PFSK-1 (cell line): ENCODE data around the gene DNAH17.

Experiments
- FOXP2 ChIP-seq: optimal IDR thresholded peaks from 2 replicates; pipeline ENCODE3; 2011; ENCODE audit warnings: borderline replicate concordance, control low read depth, inconsistent platforms; ENCODE audit not compliant: insufficient read depth; ENCODE audit errors: extremely low read length, extremely low read depth
- POLR2AphosphoS5 ChIP-seq: IDR thresholded peaks from 2 replicates; pipeline ENCODE4 v1.6.1; 2012; ENCODE audit warnings: low read depth, mild to moderate bottlenecking, control low read depth, low read length, moderate library complexity
- SIN3A ChIP-seq: IDR thresholded peaks from 2 replicates; pipeline ENCODE4 v1.6.1; 2012; ENCODE audit warnings: mild to moderate bottlenecking, low read length, moderate library complexity, borderline replicate concordance; ENCODE audit not compliant: insufficient read depth
- TAF1 ChIP-seq: IDR thresholded peaks from 2 replicates; pipeline ENCODE4 v1.6.1; 2012; ENCODE audit warnings: low read length, control low read depth, borderline replicate concordance; ENCODE audit not compliant: insufficient read depth
- TF ChIP-seq, protein P1 (sequence below), 2 experiments: IDR thresholded peaks; 2 replicates each; pipeline versions ENCODE4 v1.6.1 to v1.8.0; 2011 to 2012; ENCODE audit warnings: low read depth in 2 of 2, low read length in 2 of 2, control low read depth in 1 of 2, inconsistent platforms in 1 of 2, mild to moderate bottlenecking in 1 of 2, moderate library complexity in 1 of 2; ENCODE audit not compliant: insufficient read depth in 1 of 2

The DNAH17 gene

DNA sequence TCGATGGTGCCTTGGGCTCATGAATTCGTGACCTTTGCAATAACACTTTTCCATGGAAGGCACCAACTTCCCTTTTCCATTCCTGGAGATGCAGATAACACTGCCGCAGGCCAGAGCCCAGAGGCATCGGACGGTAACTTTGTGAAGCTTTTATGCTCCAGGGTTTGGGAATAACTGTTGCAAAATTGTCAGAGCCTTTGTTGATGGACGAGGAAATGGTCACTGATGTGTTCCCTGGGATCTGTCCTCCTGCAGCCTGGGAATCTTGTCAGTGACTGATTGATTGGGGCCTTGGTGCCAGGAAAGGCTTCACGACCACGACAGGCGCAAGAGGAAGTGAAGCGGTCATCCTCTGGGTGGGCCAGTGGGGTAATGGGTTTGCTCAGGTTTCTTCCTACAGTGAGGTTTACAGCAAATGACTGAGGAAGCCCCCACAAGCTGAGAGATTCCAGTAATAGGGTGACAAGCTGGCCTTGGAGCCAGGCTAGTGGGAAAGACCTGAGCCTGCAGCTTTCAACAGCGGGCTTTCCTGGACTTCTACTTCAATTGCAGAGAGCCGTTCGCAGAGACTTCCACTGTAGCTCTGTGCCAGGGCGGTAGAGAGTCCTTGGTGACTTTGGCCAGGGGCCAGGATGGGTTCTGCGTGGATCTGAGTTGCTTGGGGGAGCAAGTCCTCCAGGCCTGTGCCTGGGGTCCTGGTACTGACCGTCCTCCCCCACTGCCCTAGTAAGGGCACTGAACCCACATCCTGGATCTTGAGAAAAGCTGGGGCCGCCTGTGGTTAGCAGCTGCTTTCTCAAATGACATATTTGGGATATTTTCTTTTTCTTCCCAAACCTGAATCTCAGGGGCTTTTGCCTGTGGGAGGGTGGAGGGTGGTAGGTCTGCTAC lies 161.1 kb downstream of the DNAH17 start:
- no peak for TF ChIP-seq FOXP2
- no peak for TF ChIP-seq POLR2AphosphoS5
- TF ChIP-seq SIN3A = no peak
- TF ChIP-seq TAF1 = no peak
- TF ChIP-seq, protein P1, sequence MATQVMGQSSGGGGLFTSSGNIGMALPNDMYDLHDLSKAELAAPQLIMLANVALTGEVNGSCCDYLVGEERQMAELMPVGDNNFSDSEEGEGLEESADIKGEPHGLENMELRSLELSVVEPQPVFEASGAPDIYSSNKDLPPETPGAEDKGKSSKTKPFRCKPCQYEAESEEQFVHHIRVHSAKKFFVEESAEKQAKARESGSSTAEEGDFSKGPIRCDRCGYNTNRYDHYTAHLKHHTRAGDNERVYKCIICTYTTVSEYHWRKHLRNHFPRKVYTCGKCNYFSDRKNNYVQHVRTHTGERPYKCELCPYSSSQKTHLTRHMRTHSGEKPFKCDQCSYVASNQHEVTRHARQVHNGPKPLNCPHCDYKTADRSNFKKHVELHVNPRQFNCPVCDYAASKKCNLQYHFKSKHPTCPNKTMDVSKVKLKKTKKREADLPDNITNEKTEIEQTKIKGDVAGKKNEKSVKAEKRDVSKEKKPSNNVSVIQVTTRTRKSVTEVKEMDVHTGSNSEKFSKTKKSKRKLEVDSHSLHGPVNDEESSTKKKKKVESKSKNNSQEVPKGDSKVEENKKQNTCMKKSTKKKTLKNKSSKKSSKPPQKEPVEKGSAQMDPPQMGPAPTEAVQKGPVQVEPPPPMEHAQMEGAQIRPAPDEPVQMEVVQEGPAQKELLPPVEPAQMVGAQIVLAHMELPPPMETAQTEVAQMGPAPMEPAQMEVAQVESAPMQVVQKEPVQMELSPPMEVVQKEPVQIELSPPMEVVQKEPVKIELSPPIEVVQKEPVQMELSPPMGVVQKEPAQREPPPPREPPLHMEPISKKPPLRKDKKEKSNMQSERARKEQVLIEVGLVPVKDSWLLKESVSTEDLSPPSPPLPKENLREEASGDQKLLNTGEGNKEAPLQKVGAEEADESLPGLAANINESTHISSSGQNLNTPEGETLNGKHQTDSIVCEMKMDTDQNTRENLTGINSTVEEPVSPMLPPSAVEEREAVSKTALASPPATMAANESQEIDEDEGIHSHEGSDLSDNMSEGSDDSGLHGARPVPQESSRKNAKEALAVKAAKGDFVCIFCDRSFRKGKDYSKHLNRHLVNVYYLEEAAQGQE (IDR thresholded peaks at IDR 0.05; ENCODE audit: insufficient read depth in 1 of 2, low read depth in 2 of 2, low read length in 2 of 2) = no peak

DNA sequence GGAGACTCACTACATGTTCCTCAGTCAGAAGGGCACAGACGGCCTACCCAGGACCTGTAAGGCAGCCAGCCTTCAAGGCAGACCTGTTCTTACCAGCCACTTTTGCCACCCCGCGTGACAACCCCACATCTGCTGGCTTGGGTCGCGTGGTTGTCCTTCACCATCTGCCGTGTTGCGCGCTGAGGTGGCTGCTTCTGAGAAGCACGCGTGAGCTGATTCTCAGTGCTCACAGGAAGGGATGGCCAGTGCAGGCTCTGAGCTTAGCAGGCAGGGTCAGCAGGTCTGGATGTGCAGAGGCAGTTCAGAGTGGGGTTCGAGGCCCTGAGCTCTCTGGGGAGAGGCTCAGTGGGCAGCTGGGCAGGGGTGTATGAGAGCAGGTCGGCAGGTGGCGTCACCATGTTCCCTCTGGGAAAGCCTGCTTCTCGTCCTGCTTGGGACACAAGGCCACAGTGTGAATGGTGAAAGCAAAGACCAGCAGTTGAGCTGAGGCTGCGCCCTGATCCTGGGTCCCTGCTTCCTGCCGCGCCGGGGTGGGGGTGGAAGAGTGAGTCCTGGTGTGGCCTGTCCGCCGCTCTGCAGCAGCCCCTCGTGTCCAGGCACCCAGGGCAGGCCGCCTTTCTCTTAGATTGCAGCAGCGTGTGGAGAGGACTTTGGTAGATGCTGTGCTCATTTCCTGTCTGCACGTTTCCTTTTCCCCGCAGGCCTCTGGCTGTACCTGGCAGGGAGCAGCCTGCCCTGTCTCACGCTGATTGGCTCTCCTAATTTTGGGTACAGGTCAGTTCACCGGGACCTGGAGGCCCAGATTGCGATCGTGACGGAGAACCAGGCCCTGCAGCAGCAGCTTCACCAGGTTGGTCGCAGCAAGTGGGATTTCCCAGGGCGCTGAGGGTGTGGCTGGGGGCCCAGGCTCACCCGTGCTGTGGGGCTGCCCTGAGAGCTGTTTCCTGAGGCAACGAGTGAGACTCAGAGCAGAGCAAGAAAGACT lies 162.7 kb downstream of the DNAH17 start:
- no peak for TF ChIP-seq TAF1
- no peak for TF ChIP-seq FOXP2
- TF ChIP-seq POLR2AphosphoS5 = no peak
- no peak for TF ChIP-seq SIN3A
- TF ChIP-seq, protein P1 (IDR thresholded peaks at IDR 0.05; ENCODE audit: insufficient read depth in 1 of 2, low read depth in 2 of 2, low read length in 2 of 2) = no peak

- TF ChIP-seq, protein P1 (IDR thresholded peaks at IDR 0.05; ENCODE audit: insufficient read depth in 1 of 2, low read depth in 2 of 2, low read length in 2 of 2) = no peak
- TF ChIP-seq SIN3A (no peak), FOXP2 (no peak), POLR2AphosphoS5 (no peak), TAF1 (no peak)
Measured at GRCh38 chr17:78412403-78412802, 164.8 kb downstream of the DNAH17 start.

- TF ChIP-seq POLR2AphosphoS5 (no peak), SIN3A (no peak), TAF1 (no peak), FOXP2 (no peak)
- TF ChIP-seq, protein P1 (IDR thresholded peaks at IDR 0.05; ENCODE audit: insufficient read depth in 1 of 2, low read depth in 2 of 2, low read length in 2 of 2) = no peak
Measured at GRCh38 chr17:78411241-78411857, 165.8 kb downstream of the DNAH17 start.
